ENCODE results near the gene CCND2.

Gene CCND2

GRCh38 chr12:4293299-4293965 lies 19.9 kb downstream of the CCND2 start:
- no peak for DNase-seq

GRCh38 chr12:4293966-4294505 lies 20.5 kb downstream of the CCND2 start:
- DNase-seq = no peak

GRCh38 chr12:4296751-4297150 lies 23.2 kb downstream of the CCND2 start:
- DNase-seq = no peak

- no peak for DNase-seq
Observed at GRCh38 chr12:4297617-4298016, 24.1 kb downstream of the CCND2 start.

GRCh38 chr12:4300883-4301282 lies 27.3 kb downstream of the CCND2 start:
- DNase-seq = no peak

GRCh38 chr12:4301932-4302501 lies 28.5 kb downstream of the CCND2 start:
- DNase-seq = no peak

- no peak for DNase-seq
Observed at GRCh38 chr12:4302881-4303280, 29.3 kb downstream of the CCND2 start.

- DNase-seq = no peak
Observed at GRCh38 chr12:4303750-4304149, 30.2 kb downstream of the CCND2 start.

GRCh38 chr12:4307593-4308333 lies 34.2 kb downstream of the CCND2 start:
- peak; percentile 12 to 65 for DNase-seq

GRCh38 chr12:4308334-4308950 lies 34.9 kb downstream of the CCND2 start:
- no peak for DNase-seq

GRCh38 chr12:4311776-4312175 lies 38.2 kb downstream of the CCND2 start:
- no peak for DNase-seq

GRCh38 chr12:4312251-4312650 lies 38.7 kb downstream of the CCND2 start:
- DNase-seq = no peak

GRCh38 chr12:4320497-4320852 lies 46.9 kb downstream of the CCND2 start:
- DNase-seq = peak in 1 of 2 experiments; percentile 59

- peak; percentile 93 to 98 for DNase-seq
Observed at GRCh38 chr12:4320853-4321701, 47.5 kb downstream of the CCND2 start, which contains the start of gene TIGAR. TIGAR (plus strand) TSS chr12:4321213; CDS start chr12:4321272, 59 bp downstream.

- DNase-seq = no peak
Observed at GRCh38 chr12:4322726-4323125, 49.2 kb downstream of the CCND2 start.

Data from NCI-H446 (cell line).